Activated T-cell treated with anti-CD3 and anti-CD28 coated beads for 48 hours (primary cell): Measurements from ENCODE around the gene CABYR.

ENCODE experiments used
- DNase-seq: peaks from one replicate; pipeline ENCODE4 v3.0.0-alpha.2; 2020; ENCODE audit warnings: low read depth

The CABYR gene

GRCh38 chr18:24189664-24190346 lies 50.9 kb downstream of the CABYR start:
- DNase-seq = no peak

- no peak for DNase-seq
Observed at GRCh38 chr18:24190590-24190989, 51.7 kb downstream of the CABYR start.

GRCh38 chr18:24195296-24196053 lies 56.6 kb downstream of the CABYR start:
- no peak for DNase-seq

- no peak for DNase-seq
Observed at GRCh38 chr18:24196764-24197163, 57.9 kb downstream of the CABYR start.

GRCh38 chr18:24197412-24197811 lies 58.5 kb downstream of the CABYR start:
- DNase-seq = no peak

GRCh38 chr18:24198461-24198860 lies 59.6 kb downstream of the CABYR start:
- no peak for DNase-seq

- DNase-seq = no peak
Observed at GRCh38 chr18:24199372-24199962, 60.6 kb downstream of the CABYR start.

- no peak for DNase-seq
Observed at GRCh38 chr18:24200494-24201290, 61.8 kb downstream of the CABYR start.

- DNase-seq = no peak
Observed at GRCh38 chr18:24201699-24202687, 63.1 kb downstream of the CABYR start.

GRCh38 chr18:24204904-24205303 lies 66.0 kb downstream of the CABYR start:
- no peak for DNase-seq

GRCh38 chr18:24208270-24209035 lies 69.6 kb downstream of the CABYR start:
- no peak for DNase-seq

- DNase-seq = no peak
Observed at GRCh38 chr18:24209558-24209957, 70.7 kb downstream of the CABYR start.
